H1 (cell line): ENCODE data around the gene FNDC5. TPM values are rescaled to one million over a fixed set of nuclear protein-coding genes. Genes with fewer than 3 reads are reported as not detected.

ENCODE experiments used
- ATF2 ChIP-seq: IDR thresholded peaks from 2 replicates; pipeline ENCODE4 v1.6.1; 2012; ENCODE audit warnings: low read length, inconsistent platforms
- BACH1 ChIP-seq: IDR thresholded peaks from 2 replicates; pipeline ENCODE4 v1.6.1; 2012; ENCODE audit warnings: low read length, improper control_type of control experiment
- BRCA1 ChIP-seq: IDR thresholded peaks from 2 replicates; pipeline ENCODE4 v1.6.1; 2012; ENCODE audit warnings: low read depth, low read length, improper control_type of control experiment
- CEBPB ChIP-seq: IDR thresholded peaks from 2 replicates; pipeline ENCODE4 v1.6.1; 2012; ENCODE audit warnings: low read depth, low read length
- CHD1 ChIP-seq: IDR thresholded peaks from 2 replicates; pipeline ENCODE4 v1.6.1; 2012; ENCODE audit warnings: low read depth, low read length, improper control_type of control experiment
- CREB1 ChIP-seq: IDR thresholded peaks from 2 replicates; pipeline ENCODE4 v1.6.1; 2012; ENCODE audit warnings: inconsistent platforms
- CTBP2 ChIP-seq: IDR thresholded peaks from 2 replicates; pipeline ENCODE4 v1.7.0; 2011; ENCODE audit warnings: borderline replicate concordance, mild to moderate bottlenecking, moderate library complexity, mixed read lengths, low read length; ENCODE audit not compliant: insufficient read depth, insufficient read length
- EZH2 ChIP-seq: fragments of 200-600 bp; sonication (generic); IDR thresholded peaks from 2 replicates; pipeline ENCODE4 v1.7.1; 2012; ENCODE audit warnings: low read depth, mild to moderate bottlenecking, moderate library complexity, low read length, inconsistent platforms; ENCODE audit not compliant: severe bottlenecking
- FOSL1 ChIP-seq: IDR thresholded peaks from 2 replicates; pipeline ENCODE4 v1.6.1; 2011; ENCODE audit warnings: mild to moderate bottlenecking, low read depth, low read length, moderate library complexity; ENCODE audit not compliant: insufficient read depth
- JUND ChIP-seq: IDR thresholded peaks from 2 replicates; pipeline ENCODE4 v1.6.1; 2011; ENCODE audit warnings: mild to moderate bottlenecking, improper control_type of control experiment, low read length
- KDM1A ChIP-seq: fragments of 200-600, 300-600 bp; sonication (generic); IDR thresholded peaks from 2 replicates; pipeline ENCODE4 v1.7.1; 2016; ENCODE audit warnings: mild to moderate bottlenecking, low read length, borderline replicate concordance
- MAFK ChIP-seq: IDR thresholded peaks from 2 replicates; pipeline ENCODE4 v1.6.1; 2012; ENCODE audit warnings: low read depth, mild to moderate bottlenecking, improper control_type of control experiment, low read length
- POU5F1 ChIP-seq: IDR thresholded peaks from 2 replicates; pipeline ENCODE4 v1.6.1; 2011; ENCODE audit warnings: low read depth, mild to moderate bottlenecking, low read length, moderate library complexity
- RAD21 ChIP-seq, 2 experiments: IDR thresholded peaks in 1 of 2; conservative IDR thresholded peaks in 1 of 2; 2 replicates each; pipeline ENCODE4 v1.6.1; 2011; ENCODE audit warnings: low read depth in 2 of 2, low read length in 2 of 2, improper control_type of control experiment in 1 of 2, inconsistent platforms in 1 of 2, mild to moderate bottlenecking in 1 of 2, moderate library complexity in 1 of 2
- RFX5 ChIP-seq: IDR thresholded peaks from 2 replicates; pipeline ENCODE4 v1.6.1; 2011; ENCODE audit warnings: low read depth, low read length, improper control_type of control experiment, borderline replicate concordance
- SIX5 ChIP-seq: IDR thresholded peaks from 2 replicates; pipeline ENCODE4 v1.6.1; 2011; ENCODE audit warnings: mild to moderate bottlenecking, low read depth, low read length
- SP4 ChIP-seq: IDR thresholded peaks from 2 replicates; pipeline ENCODE4 v1.6.1; 2012; ENCODE audit warnings: low read length, inconsistent platforms
- SUZ12 ChIP-seq: fragments of 200-600 bp; sonication (generic); IDR thresholded peaks from 2 replicates; pipeline ENCODE4 v1.6.1; 2012; ENCODE audit warnings: mild to moderate bottlenecking, inconsistent platforms, low read length, moderate library complexity, mixed read lengths
- TBP ChIP-seq: IDR thresholded peaks from 2 replicates; pipeline ENCODE4 v1.6.1; 2011; ENCODE audit warnings: low read depth, low read length, improper control_type of control experiment
- YY1 ChIP-seq: IDR thresholded peaks from 2 replicates; pipeline ENCODE4 v1.6.1; 2011; ENCODE audit warnings: low read depth, mild to moderate bottlenecking, low read length
- polyA plus RNA-seq, 7 experiments: library from polyadenylated mRNA; depleted of rRNA in 3 of 7; stranded (reverse) in 5 of 7; unstranded in 2 of 7; fragments of >200 nt in 5 of 7; fragments of 200-250 nt in 2 of 7; gene quantifications; 1 replicate in 5 of 7; 2 replicates in 1 of 7; 4 replicates in 1 of 7; pipeline versions ENCODE4 v1.2.1 to v1.2.3, GENCODE V29; 2011 to 2013; ENCODE audit warnings: missing spikeins in 2 of 7, mixed read lengths in 2 of 7
- total RNA-seq: library from RNA; stranded (reverse); fragmentation: NEBNext Ultra II Directional; extraction: Animal tissue kit (Norgen Biotek cat#: 25700); gene quantifications from 2 replicates; pipeline ENCODE4 v1.2.1, GENCODE V29; 2021
- TF ChIP-seq, protein P1 (sequence below): IDR thresholded peaks from 2 replicates; pipeline ENCODE4 v1.6.1; 2012; ENCODE audit warnings: inconsistent platforms

FNDC5 gene
- total and polyA plus RNA-seq, 2 of the 8 experiments (the other 6 are each of a cell fraction or from before 2014, with no cell fraction given) = 1.8 to 2.0 TPM

GRCh38 chr1:32876341-32877210 lies 5.9 kb upstream of the FNDC5 start (continued):
- peak; percentile 67; the same call in 1 of the 2 replicates for TF ChIP-seq KDM1A
- TF ChIP-seq BACH1 = peak; percentile 85
- no peak for TF ChIP-seq EZH2
- TF ChIP-seq SP4 = no peak
- no peak for TF ChIP-seq BRCA1
- no peak for TF ChIP-seq RFX5
- TF ChIP-seq CREB1 = no peak; the same call in 1 of the 2 replicates
- no peak for TF ChIP-seq POU5F1
- TF ChIP-seq YY1 = peak; percentile 66; the same call in 1 of the 2 replicates
- TF ChIP-seq JUND = no peak
- TF ChIP-seq, protein P1, sequence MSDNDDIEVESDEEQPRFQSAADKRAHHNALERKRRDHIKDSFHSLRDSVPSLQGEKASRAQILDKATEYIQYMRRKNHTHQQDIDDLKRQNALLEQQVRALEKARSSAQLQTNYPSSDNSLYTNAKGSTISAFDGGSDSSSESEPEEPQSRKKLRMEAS = peak; percentile 76; the same call in 1 of the 2 replicates
- no peak for TF ChIP-seq MAFK
- TF ChIP-seq CHD1 = no peak
- TF ChIP-seq SIX5 = no peak
- no peak for TF ChIP-seq FOSL1
- TF ChIP-seq SUZ12 = peak; percentile 40; the same call in 1 of the 2 replicates
- no peak for TF ChIP-seq ATF2
- no peak for TF ChIP-seq CEBPB
- no peak for TF ChIP-seq TBP
- TF ChIP-seq RAD21 (IDR thresholded peaks at IDR 0.05 in 1 of 2, conservative IDR thresholded peaks at IDR 0.05 in 1 of 2; ENCODE audit: low read depth in 2 of 2, low read length in 2 of 2) = peak; percentile 62 to 75
- TF ChIP-seq CTBP2 = no peak
